NCI-H524 treated with DMSO at 0.1 percent for 48 hours (cell line): Measurements from ENCODE around the gene COTL1.

Experiments used
- DNase-seq: peaks from one replicate; lab custom pipeline; 2025; lab: John Stamatoyannopoulos, UW

COTL1 gene

GRCh38 chr16:84614073-84614459 lies 3.8 kb downstream of the COTL1 start:
- no peak for DNase-seq

GRCh38 chr16:84613408-84614072 lies 4.3 kb downstream of the COTL1 start:
- DNase-seq = no peak

GRCh38 chr16:84612686-84613085 lies 5.2 kb downstream of the COTL1 start:
- DNase-seq = no peak

GRCh38 chr16:84611041-84611440 lies 6.8 kb downstream of the COTL1 start:
- no peak for DNase-seq

GRCh38 chr16:84610376-84610775 lies 7.5 kb downstream of the COTL1 start:
- no peak for DNase-seq

- no peak for DNase-seq
These were observed 8.2 kb downstream of the COTL1 start for GRCh38 chr16:84609563-84610177.

- DNase-seq = no peak
These were observed 9.6 kb downstream of the COTL1 start for GRCh38 chr16:84608282-84608681.

- no peak for DNase-seq
These were observed 10.2 kb downstream of the COTL1 start for GRCh38 chr16:84607694-84608093.

GRCh38 chr16:84607061-84607460 lies 10.8 kb downstream of the COTL1 start:
- DNase-seq = no peak

GRCh38 chr16:84606081-84606875 lies 11.6 kb downstream of the COTL1 start:
- DNase-seq = no peak

- DNase-seq = no peak
These were observed 12.5 kb downstream of the COTL1 start for GRCh38 chr16:84605339-84605848.

- DNase-seq = no peak
These were observed 13.3 kb downstream of the COTL1 start for GRCh38 chr16:84604477-84605013.

GRCh38 chr16:84603940-84604339 lies 13.9 kb downstream of the COTL1 start:
- no peak for DNase-seq

- DNase-seq = no peak
These were observed 14.6 kb downstream of the COTL1 start for GRCh38 chr16:84603140-84603816.

- DNase-seq = no peak
These were observed 17.3 kb downstream of the COTL1 start for GRCh38 chr16:84600343-84601229.

- no peak for DNase-seq
These were observed 18.2 kb downstream of the COTL1 start for GRCh38 chr16:84599521-84600202.

- no peak for DNase-seq
These were observed 19.5 kb downstream of the COTL1 start for GRCh38 chr16:84598360-84598759.

- no peak for DNase-seq
These were observed 19.9 kb downstream of the COTL1 start for GRCh38 chr16:84597931-84598351.

- DNase-seq = no peak
These were observed 20.4 kb downstream of the COTL1 start for GRCh38 chr16:84597528-84597896.

- DNase-seq = no peak
These were observed 20.9 kb downstream of the COTL1 start for GRCh38 chr16:84596801-84597527.
